Esophagus squamous epithelium (tissue), 4 donors: ENCODE measurements around the gene GAGE13.
"Not testable (repeated sequence)": the region's sequence is repeated elsewhere in the genome, so short reads cannot be mapped to it uniquely, and the experiment has no call there.

Experiments used
- CTCF ChIP-seq, 6 experiments: fragments of 450-650 bp in 4 of 6; fragments of 200-600 bp in 2 of 6; sonication (generic) in 2 of 6; IDR thresholded peaks; one replicate each; pipeline ENCODE4 v1.5.1; 2016 to 2019; ENCODE audit warnings: antibody characterized with exemption in 6 of 6, mild to moderate bottlenecking in 4 of 6, moderate library complexity in 4 of 6
- POLR2A ChIP-seq, 4 donors: fragments of 450-650 bp; IDR thresholded peaks; one replicate each; pipeline ENCODE4 v1.6.1; 2017; ENCODE audit warnings: antibody characterized with exemption in 4 of 4, mild to moderate bottlenecking in 4 of 4, moderate library complexity in 3 of 4

GRCh38 chrX:49323735-49324134 is 7.6 kb upstream of the GAGE13 start:
- not testable (repeated sequence) for TF ChIP-seq CTCF, POLR2A (IDR thresholded peaks at IDR 0.05)
